ENCODE data around the gene ATG4B. TPM values are rescaled to one million over a fixed set of nuclear protein-coding genes. Genes with fewer than 3 reads are reported as not detected.

The ATG4B gene
- total RNA-seq, 1 donor = 46.9 TPM

DNA sequence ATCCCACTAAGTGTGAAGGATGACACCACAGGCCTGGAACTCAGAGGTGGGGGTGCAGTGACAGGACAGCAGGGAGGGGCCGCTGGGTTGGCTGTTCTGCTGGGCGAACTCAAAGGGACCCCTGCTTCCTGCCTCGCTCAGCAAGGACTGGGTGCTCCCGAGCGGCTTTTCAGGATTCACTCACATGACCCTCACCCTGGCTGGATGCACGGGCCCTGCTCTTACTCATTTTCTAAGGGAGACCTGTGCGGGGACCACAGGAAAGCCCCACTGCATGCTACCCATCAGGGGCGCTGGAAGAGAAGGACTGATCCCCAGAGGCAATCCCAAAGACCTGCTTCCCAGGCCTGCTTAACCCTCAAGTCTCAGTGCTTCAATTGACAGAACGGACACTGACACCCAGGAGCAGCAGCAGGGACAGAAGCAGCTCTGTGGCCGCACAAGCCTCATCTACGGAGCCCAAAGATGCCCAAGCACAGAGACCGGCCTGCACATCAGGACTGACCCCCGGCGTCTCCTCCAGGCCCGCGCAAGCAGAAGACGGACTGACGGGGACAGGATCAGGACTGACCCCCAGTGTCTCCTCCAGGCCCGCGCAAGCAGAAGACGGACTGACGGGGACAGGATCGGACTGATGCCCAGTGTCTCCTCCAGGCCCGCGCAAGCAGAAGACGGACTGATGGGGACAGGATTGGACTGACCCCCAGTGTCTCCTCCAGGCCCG lies 30.2 kb upstream of the ATG4B start:
- H3K9me3 ChIP-seq (ENCODE audit: low read depth, low read length) = no peaks in the 10 kb centered on the region
- H3K4me1 ChIP-seq (ENCODE audit: insufficient read depth, low read length) = peaks cover 25% of the 10 kb centered on the region
- H3K27me3 ChIP-seq (ENCODE audit: insufficient read depth, low read length) = no peaks in the 10 kb centered on the region
- no peak overlapping the region for H3K4me3 ChIP-seq (ENCODE audit: low read length)

DNA sequence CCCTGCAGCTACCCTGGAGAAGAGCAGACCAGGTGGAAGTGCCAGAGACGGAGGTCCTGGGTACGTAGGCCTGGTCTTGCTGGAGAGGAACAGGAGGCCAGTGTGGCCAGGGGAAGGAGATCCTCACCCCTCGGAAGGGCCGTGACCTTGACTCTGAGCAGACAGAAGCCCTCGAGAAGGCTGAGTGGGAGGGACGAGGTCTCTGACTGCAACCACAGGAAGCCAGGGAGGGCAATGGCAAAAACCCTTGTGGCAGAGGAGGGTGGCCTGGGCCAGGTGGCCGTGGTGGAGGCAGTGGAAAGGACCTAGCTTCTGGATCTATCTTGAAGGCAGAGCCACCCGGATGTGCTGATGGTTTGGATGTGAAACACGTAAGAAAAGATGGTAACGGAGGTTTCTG lies 28.6 kb upstream of the ATG4B start:
- H3K9me3 ChIP-seq (ENCODE audit: low read depth, low read length) = no peaks in the 10 kb centered on the region
- H3K4me1 ChIP-seq (ENCODE audit: insufficient read depth, low read length) = peaks cover 25% of the 10 kb centered on the region
- H3K27me3 ChIP-seq (ENCODE audit: insufficient read depth, low read length) = no peaks in the 10 kb centered on the region
- H3K4me3 ChIP-seq (ENCODE audit: low read length) = no peak overlapping the region

DNA sequence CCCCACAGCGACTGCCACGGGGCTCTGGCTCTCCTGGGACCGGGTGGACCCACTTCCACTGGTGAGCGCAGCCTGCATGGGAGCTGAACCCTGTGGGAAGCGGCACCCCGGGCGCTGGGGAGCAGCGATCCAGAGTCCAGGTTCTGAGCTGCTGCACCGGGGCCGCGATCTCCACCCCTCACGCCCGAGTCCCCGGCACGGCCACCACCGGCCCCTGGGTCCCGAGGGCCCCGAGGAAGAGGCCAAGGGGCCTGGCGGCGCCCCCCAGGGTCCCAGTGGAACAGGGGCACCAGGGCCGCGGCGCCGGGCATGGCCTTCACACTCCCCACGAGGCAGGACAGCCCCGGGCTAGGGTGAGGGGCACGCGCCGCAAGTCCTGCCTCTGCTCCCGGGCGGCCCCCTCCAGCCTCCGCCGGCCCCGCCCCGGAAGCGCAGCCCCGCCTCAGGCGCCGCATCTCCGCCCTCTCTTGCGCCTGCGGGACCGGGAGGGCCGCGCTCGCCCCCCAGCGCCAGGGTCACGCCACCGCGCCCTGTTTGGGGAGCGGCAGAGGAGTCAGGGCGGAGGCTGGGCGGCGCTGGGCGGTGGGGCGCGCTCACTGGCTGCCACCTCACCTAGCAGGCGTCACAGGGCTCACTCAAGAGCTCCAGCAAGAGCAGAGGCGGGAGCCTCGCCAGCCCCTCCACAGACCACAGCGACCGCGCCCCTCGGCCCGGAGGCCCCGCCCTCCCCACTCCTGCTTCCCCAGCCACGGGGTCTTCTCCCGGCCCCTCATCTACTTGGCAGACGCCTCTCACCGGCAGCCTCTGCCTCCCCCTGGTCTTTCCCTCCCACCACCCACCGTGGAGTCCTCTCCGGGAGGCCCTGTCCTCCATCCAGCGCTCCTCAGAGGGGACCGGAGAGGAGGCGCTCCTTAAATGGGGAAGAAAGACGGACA lies 27.4 kb upstream of the ATG4B start:
- Histone ChIP-seq H3K27me3 (ENCODE audit: insufficient read depth, low read length) (no peaks in the 10 kb centered on the region), H3K9me3 (ENCODE audit: low read depth, low read length) (no peaks in the 10 kb centered on the region), H3K4me1 (ENCODE audit: insufficient read depth, low read length) (peaks cover 25% of the 10 kb centered on the region), H3K4me3 (ENCODE audit: low read length) (peak overlapping the region; percentile 34)

DNA sequence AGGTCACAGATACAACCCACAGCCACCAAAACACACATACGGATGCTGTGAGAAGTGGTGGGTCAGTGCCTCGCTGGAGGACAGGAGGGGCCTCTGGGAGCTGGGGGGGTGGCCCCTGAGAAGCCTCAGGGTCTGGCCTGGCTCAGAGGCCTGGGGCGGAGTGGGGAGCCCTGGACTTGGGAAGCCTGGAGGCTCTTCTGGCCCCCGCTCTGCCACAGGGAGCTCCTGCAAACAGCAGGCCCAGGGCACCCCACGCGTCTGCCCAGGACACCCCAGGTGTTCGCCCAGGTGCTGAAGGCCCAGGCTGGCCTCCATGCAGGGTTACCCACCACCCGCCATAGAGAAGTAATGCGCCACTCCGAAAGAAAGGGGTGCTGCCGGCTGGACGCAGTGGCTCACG lies 26.4 kb upstream of the ATG4B start:
- peaks cover 25% of the 10 kb centered on the region for H3K4me1 ChIP-seq (ENCODE audit: insufficient read depth, low read length)
- H3K9me3 ChIP-seq (ENCODE audit: low read depth, low read length) = no peaks in the 10 kb centered on the region
- H3K27me3 ChIP-seq (ENCODE audit: insufficient read depth, low read length) = no peaks in the 10 kb centered on the region
- no peak overlapping the region for H3K4me3 ChIP-seq (ENCODE audit: low read length)

DNA sequence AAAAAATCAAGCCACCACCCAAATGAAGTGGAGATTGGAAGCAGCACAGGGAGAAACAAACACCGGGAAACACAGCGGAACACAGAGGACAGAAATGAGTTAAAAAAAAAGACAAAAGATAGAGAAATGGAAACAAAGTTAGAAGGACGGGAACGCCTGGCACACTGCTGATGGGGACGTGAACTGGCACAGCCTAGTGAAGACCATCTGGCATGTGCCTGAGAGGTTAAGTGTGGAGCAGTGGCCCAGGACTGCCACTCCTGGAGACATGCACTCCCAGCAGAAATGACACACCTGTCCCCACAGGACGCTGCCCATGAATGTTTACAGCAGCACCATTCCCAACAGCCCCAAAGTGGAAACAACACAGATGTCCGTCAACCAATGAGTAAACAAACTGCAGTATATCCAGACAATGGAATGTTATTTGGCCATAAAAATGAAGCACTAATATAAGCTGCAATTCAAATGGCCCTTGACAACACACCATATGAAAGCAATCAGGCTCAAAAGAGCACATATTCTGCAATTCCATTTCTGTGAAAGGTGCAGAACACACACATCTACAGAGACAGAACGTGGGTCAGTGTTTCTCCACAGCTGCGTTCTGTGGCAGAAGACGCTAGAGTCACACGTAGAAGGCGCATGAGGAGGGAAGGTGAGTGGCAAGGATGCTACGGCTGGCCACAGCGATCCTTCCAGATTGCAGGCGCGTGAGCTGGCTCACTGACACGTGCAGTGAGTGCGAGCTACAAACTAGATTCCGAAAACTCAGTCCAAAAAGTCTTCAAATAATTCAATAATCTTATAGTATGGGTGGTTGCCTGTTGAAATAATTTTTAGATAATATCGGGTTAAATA lies 25.1 kb upstream of the ATG4B start:
- Histone ChIP-seq H3K4me3 (ENCODE audit: low read length) (no peak overlapping the region), H3K4me1 (ENCODE audit: insufficient read depth, low read length) (peaks cover 29% of the 10 kb centered on the region), H3K9me3 (ENCODE audit: low read depth, low read length) (no peaks in the 10 kb centered on the region), H3K27me3 (ENCODE audit: insufficient read depth, low read length) (no peaks in the 10 kb centered on the region)

DNA sequence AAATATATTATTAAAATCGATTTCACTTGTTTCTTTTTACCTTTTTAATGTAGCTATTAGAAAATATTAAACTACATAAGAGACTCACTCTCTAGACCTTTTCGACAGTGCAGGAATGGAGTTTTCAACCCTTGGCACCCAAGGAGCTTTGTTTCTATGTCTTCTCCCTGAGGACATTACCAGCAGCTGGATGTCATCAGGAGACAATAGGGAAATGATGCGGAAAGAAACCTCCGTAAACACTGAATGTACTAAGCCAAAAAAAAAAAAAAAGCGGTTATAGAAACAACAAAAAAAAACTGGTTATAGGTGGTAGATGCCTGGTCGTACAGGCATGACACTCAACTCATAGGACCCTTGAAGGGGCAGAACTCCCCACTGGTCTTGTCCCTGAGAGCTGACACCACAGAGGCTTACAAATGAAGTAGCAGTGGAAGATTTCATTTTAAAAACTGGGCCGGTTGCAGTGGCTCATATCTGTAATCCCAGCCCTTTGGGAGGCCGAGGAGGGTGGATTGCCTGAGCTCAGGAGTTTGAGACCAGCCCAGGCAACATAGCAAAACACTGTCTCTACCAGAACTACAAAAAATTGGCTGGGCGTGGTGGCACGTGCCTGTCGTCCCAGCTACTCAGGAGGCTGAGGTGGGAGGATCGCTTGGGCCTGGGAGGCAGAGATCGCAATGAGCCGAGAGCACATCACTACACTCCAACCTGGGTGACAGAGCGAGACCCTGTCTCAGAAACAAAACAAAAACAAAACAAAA lies 24.3 kb upstream of the ATG4B start:
- Histone ChIP-seq H3K4me3 (ENCODE audit: low read length) (no peak overlapping the region), H3K27me3 (ENCODE audit: insufficient read depth, low read length) (no peaks in the 10 kb centered on the region), H3K9me3 (ENCODE audit: low read depth, low read length) (no peaks in the 10 kb centered on the region), H3K4me1 (ENCODE audit: insufficient read depth, low read length) (peaks cover 35% of the 10 kb centered on the region)

DNA sequence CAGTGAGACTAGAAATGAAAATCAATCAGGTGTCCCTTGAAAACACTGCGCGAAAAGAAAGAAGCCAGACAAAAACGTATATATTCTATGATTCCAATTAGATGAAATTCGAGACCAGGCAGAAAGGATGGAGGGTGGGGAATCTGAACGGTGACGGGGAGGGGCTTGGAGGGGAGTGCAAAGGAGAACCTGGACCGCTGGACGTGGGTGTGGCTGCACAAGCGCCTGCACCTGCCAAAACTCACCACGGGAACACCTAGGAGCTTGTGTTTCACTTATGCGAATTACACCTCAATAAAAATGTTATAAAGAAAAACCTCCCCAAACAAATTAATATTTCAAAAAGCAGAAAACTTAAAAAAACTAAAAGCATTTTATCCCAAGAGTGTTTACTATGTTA lies 22.5 kb upstream of the ATG4B start:
- Histone ChIP-seq H3K4me1 (ENCODE audit: insufficient read depth, low read length) (peaks cover 18% of the 10 kb centered on the region), H3K4me3 (ENCODE audit: low read length) (no peak overlapping the region), H3K9me3 (ENCODE audit: low read depth, low read length) (no peaks in the 10 kb centered on the region), H3K27me3 (ENCODE audit: insufficient read depth, low read length) (no peaks in the 10 kb centered on the region)

DNA sequence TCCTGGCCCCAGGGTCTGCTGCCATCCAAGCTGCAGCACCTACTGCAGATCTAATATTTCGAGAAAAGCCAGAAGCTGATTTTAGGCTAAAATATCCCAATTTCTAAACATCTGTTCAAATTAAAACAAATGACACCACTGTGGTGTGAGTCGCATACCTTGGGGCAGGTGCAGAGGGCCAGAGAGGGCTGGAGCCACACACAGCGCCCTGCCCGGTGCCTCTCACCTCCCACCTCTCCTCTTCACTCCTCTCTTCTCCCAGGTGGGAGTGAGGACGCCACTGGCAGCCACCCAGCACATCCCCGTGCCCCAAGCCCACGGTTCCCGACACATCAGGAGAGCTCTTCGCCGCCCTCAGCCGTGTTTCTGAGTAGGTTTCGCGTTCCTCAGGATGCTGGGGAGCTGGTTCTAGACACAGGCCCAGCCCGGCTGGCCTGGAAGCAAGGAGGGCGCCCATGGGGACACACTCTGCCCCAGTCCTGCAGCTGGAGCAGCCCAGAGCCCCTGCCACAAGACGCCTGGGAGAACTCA lies 21.9 kb upstream of the ATG4B start:
- Histone ChIP-seq H3K9me3 (ENCODE audit: low read depth, low read length) (no peaks in the 10 kb centered on the region), H3K4me1 (ENCODE audit: insufficient read depth, low read length) (peaks cover 14% of the 10 kb centered on the region), H3K27me3 (ENCODE audit: insufficient read depth, low read length) (no peaks in the 10 kb centered on the region), H3K4me3 (ENCODE audit: low read length) (no peak overlapping the region)

DNA sequence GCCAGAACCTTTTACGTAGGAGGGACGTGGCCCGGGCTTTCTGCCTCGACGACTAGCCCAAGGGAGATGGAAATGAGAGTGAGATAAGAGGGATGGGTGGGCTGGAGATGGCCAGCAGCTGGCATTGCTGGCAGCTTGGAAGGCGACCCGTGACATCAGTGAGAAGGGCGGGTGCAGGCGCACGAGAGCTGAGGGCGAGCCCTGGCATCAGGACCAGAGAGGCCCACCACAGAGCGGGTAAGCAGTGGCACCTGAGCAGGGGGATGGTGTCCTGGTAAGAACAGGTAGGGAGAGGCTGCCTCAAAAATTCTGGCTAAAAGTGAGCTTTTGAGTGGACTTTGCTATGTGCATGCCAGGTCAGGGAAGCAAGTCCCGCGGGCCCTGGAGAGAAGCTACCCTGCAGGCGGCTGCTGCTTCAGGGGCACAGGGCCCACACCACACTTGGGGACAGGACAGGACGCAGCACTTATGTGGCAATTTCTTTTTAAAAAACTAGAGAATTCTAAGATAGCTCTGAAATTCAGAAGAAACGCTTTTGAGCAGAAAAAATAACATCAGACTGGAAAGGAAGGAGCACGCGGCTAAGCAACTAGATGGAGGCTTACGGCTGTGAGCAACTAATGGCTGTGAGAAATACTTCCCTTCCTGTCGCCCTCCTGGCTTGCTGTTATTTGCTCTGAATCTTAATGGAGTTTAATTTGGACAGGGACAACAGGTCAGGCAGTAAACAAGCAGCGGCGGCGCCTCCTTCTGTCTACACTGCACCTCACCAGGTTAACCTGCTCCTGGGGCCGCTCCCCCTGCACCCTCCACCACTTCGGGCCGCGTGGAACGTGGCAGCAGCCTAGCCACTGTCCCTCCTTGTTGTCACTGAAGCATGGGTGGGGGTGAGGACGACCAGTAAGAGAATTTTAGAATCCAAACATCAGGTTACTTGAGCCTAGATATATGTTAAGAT lies 21.0 kb upstream of the ATG4B start:
- no peak overlapping the region for H3K4me3 ChIP-seq (ENCODE audit: low read length)

DNA sequence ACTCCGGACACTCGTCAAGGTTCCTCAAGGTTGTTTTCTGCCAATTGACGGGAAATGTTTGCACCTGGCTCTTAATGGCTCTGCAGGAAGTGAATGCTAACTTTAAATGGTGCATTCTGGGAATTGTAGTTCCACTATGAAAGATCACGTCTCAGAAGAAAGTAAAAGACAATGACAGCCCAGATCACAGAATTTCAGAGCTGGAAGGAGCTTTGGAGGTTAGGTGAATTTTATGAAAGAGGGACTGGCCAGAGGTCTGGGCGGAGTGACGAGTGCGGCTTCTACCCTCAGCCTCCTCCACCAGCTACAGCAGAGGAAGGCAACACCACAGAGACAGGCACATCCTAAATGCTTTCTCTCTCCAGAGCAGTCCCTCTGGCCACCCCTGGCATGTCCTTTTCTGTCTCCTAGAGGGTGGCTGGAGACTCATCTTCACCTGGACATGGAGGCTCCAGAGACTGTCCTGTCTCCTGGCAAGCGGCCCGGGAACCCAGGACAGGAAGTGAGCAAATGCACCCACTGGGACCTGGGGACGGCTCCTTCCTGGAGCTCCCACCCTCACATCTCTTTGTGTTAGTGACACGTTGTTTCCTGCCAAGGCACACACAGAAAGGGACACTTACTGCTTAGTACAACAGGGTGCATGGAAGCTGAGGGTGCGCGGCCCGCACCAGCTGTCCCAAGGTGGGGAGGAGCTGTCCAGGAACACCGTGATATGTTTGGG lies 19.9 kb upstream of the ATG4B start:
- Histone ChIP-seq H3K4me3 (ENCODE audit: low read length) (peak overlapping the region; percentile 18), H3K27me3 (ENCODE audit: insufficient read depth, low read length) (no peaks in the 10 kb centered on the region), H3K9me3 (ENCODE audit: low read depth, low read length) (no peaks in the 10 kb centered on the region), H3K4me1 (ENCODE audit: insufficient read depth, low read length) (peaks cover 10% of the 10 kb centered on the region)

More for the DNA sequence above, 21.0 kb upstream of the ATG4B start:
- Histone ChIP-seq H3K9me3 (ENCODE audit: low read depth, low read length) (no peaks in the 10 kb centered on the region), H3K27me3 (ENCODE audit: insufficient read depth, low read length) (no peaks in the 10 kb centered on the region), H3K4me1 (ENCODE audit: insufficient read depth, low read length) (peaks cover 10% of the 10 kb centered on the region)

DNA sequence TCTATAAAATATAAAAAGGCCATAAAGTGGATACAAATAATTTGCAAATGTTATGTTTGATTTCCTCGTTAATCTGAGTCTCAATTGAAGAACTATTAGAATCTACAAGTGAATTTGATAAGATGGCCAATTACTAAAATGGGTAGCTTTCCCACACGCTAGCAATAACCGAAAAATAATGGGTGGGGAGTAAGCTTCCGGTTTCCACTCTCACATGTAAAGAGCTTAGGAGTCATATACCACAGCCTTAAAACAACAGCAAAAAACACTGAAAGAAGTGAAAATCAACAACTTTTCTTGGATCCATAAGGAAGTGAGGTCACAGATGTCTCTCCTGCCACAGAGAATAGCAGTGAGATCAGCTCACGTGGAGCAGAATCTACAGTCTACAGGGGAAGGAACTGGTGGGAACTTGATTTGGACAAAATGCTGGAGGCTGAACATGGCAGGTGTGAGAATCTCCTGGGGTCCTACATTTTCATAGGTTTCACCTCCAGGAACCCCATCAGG lies 19.1 kb upstream of the ATG4B start:
- H3K4me1 ChIP-seq (ENCODE audit: insufficient read depth, low read length) = peaks cover 10% of the 10 kb centered on the region
- no peaks in the 10 kb centered on the region for H3K27me3 ChIP-seq (ENCODE audit: insufficient read depth, low read length)
- H3K9me3 ChIP-seq (ENCODE audit: low read depth, low read length) = no peaks in the 10 kb centered on the region
- no peak overlapping the region for H3K4me3 ChIP-seq (ENCODE audit: low read length)

DNA sequence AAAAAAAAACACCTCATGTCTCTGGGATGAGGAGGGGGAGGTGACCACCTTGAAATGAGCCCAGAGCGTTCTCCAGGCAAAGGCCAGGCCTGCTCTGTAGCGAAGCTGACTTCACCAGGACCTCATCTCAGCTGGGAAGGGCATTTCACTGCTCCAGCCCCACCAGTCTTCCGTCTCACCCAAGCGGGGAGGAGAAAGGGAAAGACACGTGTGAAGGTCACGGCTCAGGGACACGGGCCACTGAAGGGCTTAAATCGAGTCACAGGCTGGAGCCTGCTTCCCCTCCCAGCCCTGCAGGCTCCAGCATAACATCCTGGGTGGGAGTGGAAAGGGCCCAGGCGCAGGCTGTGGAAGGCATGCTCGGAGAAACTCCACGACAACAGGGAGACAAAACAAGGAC lies 18.7 kb upstream of the ATG4B start:
- no peaks in the 10 kb centered on the region for H3K9me3 ChIP-seq (ENCODE audit: low read depth, low read length)
- no peak overlapping the region for H3K4me3 ChIP-seq (ENCODE audit: low read length)
- H3K27me3 ChIP-seq (ENCODE audit: insufficient read depth, low read length) = no peaks in the 10 kb centered on the region
- H3K4me1 ChIP-seq (ENCODE audit: insufficient read depth, low read length) = peaks cover 10% of the 10 kb centered on the region
